Measurements from ENCODE around the gene PITRM1.

DNA sequence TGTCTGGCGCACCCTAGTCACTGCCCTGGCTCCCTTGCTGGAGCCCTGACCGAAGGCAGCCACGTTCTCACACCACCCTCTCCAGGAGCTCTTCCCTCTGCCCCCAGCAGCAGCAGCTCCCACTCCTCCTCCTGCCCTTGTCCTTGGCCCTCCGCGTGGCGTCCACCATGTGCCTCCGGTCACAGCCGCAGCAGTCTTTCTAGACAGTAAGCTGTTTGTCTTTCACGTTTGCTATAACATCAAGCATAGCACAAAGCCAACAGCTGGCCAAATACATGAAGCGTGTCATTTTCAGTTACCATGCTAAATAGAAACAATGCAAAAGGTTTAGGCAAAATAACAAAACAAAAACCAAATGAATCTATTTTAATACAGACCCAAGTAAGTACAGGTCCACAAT lies 3.3 kb downstream of the PITRM1 start:
- TF ChIP-seq, protein P1, sequence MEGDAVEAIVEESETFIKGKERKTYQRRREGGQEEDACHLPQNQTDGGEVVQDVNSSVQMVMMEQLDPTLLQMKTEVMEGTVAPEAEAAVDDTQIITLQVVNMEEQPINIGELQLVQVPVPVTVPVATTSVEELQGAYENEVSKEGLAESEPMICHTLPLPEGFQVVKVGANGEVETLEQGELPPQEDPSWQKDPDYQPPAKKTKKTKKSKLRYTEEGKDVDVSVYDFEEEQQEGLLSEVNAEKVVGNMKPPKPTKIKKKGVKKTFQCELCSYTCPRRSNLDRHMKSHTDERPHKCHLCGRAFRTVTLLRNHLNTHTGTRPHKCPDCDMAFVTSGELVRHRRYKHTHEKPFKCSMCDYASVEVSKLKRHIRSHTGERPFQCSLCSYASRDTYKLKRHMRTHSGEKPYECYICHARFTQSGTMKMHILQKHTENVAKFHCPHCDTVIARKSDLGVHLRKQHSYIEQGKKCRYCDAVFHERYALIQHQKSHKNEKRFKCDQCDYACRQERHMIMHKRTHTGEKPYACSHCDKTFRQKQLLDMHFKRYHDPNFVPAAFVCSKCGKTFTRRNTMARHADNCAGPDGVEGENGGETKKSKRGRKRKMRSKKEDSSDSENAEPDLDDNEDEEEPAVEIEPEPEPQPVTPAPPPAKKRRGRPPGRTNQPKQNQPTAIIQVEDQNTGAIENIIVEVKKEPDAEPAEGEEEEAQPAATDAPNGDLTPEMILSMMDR (IDR thresholded peaks at IDR 0.05), result no peak
- TF ChIP-seq POLR2AphosphoS5 (IDR thresholded peaks at IDR 0.05), result no peak
